Fibroblast of peridontal ligament (primary cell): ENCODE results near the gene KCTD21.

Source experiments
- DNase-seq: peaks from one replicate; pipeline ENCODE4 v3.0.0-alpha.2; 2010; ENCODE audit errors: extremely low read depth

KCTD21 gene

GRCh38 chr11:78218707-78219492 is 30.5 kb upstream of the KCTD21 start:
- DNase-seq = no peak

DNA sequence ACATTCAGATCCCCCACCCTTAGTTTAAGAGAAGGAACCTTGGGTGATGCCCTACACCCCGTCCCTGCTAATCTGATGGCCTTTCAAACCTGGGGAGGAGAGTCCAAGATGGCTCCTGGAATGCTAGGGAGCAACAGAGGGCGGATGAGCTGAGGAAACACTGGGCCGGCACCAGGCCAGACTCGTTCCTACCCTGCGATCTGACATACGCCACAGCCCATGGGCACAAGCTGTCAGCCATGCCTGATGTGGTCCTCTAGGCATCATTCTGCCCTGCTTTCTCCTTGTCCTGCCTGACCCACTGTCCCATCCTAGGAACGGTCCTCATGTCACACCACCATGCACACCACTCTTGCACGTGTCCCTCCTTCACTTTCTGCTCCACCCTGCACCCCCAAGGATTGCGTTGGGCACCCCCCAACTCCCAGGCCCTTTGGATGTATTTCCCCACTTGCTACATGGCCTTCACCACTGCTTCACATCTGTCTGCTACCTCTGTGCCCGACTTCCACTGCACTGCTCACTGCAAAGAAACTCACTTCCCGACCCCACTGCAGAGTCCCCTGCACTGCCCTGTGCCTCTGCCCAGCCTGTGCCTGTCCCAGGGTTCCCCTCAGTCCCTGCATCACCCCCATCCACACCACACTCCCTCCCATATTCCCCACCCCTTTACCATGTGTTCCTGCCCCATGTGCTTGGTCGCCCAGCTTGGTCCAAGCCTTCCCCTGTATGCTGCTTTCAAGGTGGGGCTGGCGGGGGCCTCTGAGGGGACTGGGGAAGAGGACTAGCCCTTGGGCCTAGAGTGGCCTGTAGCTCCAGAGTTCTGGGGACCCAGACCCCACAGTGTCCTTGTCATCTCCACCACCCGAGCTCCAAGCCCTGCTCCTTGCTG is 29.5 kb upstream of the KCTD21 start:
- no peak for DNase-seq

DNA sequence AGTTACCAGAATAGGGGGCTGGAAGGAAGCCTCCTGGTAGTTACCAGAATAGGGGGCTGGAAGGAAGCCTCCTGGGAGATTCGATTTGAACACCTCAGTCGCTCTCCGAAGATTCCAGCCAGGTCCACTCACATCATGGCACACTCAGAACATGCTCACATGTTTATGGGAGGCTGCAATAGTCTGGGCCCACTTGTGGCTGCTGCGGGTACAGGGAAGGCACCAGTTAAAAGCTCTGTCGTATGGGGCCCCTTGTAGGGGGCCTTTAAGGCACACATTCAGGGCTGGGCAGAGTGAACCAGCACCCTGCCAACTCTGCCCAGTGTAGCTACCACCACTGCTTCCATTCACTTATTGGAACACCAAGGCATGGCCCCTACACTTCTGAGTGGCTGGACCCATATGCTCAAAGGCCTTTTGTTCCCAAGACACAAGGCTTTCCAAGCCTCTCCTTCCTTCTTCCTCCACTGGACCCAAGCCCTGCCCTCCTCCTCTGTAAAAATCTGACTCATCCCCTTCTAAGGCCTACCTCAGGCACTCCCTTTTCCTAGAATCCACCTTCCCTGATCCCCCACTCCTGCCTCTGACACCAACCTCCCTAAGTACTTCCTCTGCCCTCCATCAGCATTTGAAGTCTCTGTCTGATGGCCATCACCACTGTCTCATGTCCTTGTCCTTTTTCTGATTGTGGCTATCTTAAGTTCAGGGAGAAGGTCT is 28.3 kb upstream of the KCTD21 start:
- DNase-seq = no peak

DNA sequence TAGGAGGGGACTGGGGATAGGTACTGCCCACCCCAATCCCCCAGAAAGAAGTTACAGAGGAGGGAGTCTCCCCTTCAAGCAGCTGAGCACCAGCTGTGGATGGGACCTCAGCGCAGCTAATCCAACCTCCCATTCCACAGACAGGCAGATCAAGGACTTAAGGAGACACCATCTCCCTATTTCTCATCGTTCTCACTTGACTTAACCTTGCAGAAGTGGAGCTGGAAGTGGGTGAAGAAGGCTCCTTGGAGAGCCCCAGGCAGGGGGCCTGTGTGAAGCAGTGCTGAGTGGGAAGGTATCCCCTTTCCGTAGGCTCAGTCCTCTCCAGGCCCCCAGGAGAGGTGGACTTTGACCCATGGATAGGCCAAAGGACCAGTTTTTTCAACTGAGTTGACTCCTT is 27.6 kb upstream of the KCTD21 start:
- DNase-seq = no peak

GRCh38 chr11:78214331-78215194 is 26.1 kb upstream of the KCTD21 start:
- no peak for DNase-seq

DNA sequence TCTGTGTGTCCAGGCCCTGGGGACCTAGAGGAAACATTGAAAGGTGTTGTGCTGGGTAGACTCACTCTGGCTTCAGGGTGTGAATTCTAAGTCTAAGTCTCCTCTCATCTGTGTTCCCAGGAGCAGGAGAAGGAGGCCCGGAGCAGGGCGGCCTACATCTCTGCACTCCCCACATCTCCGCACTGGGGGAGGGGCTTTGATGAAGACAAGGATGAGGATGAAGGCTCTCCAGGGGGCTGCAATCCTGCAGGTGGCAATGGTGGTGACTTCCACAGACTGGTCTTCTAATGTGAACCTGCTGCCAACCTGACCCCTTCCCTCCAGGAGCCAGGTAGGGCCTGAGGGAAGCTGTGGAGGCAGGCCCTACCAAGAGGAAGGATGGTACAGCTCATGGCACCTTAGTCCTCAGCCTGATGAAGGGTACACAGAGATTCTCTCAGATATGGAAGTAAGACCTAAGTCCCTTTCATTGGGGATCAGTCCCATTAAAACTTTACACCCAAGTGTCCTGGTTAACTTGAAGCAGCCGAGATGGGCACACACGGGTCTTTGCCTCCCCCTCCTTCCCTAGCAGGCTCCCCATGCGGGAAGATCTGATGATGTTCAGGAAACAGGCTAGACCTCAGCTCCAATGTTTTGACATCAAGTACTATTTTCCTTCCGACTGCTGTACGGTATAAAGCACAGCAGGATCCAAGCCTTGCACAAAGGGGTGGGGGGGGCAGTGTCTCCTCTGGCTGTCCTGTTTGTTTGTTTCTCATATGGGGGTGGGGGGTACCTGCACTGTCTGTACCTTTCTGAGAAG is 25.3 kb upstream of the KCTD21 start:
- no peak for DNase-seq

- DNase-seq = peak; percentile 40
These were observed 24.4 kb upstream of the KCTD21 start for GRCh38 chr11:78212586-78213371.

DNA sequence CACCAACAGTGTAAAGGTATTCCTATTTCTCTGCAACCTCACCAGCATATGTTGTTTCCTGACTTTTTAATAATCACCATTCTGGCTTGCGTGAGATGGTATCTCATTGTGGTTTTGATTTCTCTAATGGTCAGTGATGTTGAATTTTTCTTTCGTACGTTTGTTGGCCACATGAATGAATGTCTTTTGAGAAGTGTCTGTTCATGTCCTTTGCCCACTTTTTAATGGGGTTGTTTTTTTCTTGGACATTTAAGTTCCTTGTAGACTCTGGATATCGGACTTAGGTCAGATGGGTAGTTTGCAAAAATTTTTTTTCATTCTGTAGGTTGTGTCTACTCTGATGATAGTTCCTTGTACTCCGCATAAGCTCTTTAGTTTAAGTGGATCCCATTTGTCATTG is 23.1 kb upstream of the KCTD21 start:
- DNase-seq = no peak

DNA sequence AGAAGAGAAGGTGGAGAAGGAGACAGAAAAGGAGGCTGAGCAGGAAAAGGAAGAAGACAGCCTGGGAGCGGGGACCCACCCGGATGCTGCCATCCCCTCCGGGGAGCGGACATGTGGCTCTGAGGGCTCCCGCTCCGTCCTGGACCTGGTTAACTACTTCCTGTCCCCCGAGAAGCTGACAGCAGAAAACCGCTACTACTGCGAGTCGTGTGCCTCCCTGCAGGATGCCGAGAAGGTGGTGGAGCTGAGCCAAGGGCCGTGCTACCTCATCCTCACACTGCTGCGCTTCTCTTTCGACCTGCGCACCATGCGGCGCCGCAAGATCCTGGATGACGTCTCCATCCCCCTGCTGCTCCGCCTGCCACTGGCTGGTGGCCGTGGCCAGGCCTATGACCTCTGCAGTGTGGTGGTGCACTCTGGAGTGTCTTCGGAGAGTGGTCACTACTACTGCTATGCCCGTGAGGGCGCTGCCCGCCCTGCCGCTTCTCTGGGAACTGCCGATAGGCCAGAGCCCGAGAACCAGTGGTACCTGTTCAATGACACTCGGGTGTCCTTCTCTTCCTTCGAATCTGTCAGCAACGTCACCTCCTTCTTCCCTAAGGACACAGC is 21.7 kb upstream of the KCTD21 start:
- no peak for DNase-seq

- DNase-seq = no peak
These were observed 21.1 kb upstream of the KCTD21 start for GRCh38 chr11:78209478-78209877.

GRCh38 chr11:78208257-78209165 is 20.1 kb upstream of the KCTD21 start:
- DNase-seq = no peak

- no peak for DNase-seq
These were observed 19.3 kb upstream of the KCTD21 start for GRCh38 chr11:78207532-78208256.

DNA sequence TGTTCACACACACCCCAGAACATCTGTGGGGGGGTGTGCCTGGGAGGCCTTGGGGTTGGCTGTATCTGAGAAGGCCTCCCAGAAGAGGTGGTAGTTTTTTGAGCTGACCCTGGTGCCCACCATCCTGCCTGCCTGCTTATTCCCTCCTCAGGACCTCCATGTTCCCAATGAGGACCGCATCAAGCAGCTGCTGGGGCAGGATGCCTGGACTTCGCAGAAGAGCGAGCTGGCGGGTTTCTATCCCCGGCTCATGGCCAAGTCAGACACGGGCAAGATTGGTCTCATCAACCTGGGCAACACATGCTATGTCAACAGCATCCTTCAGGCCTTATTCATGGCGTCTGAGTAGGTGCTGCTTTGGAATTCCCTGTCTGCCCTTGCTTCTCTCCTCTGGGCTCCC is 17.3 kb upstream of the KCTD21 start:
- no peak for DNase-seq

DNA sequence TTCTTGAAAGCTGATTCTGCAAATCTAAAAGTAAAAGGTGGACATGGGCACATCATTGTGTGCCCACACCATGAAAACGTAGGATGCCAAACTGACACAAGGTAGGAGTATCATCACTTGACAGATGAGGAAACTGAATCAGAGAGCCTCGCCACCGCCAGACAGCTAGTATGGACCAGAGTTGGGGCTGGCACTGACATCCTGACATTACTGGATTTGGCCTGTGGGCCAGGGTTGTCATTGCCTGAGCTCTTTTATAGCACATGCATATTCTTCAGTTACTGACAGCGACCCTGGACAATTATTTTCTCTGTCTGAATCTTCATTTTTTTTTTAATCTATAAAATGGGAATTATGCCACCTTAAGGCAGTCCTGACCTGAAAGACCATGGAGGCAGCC is 16.8 kb upstream of the KCTD21 start:
- no peak for DNase-seq

DNA sequence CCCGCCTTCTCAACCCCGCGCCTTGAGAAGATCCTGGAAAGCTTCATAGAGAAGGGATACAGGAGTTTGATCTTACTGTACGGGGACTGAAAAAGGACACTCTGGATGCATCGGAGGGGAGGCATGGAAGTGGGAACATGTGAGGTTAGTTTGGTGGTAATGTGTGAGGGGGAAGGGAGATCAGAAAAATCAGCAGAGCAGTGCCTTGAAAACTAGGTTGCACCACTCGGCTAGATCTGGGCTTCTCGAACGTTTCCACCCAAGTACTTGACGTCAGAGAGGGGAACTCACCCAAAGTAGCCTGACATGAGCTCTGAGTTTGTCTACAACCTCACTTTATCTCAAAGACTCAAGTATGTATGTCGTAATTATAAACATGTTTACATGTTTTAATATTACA is 14.8 kb upstream of the KCTD21 start:
- no peak for DNase-seq

GRCh38 chr11:78202733-78203167 is 14.3 kb upstream of the KCTD21 start:
- no peak for DNase-seq

GRCh38 chr11:78201096-78201818 is 12.8 kb upstream of the KCTD21 start:
- DNase-seq = no peak
